ENCODE measurements around the gene CXCL3. TPM values are rescaled to one million over a fixed set of nuclear protein-coding genes. Genes with fewer than 3 reads are reported as not detected.

The CXCL3 gene
- total and polyA plus RNA-seq, 9 of the 15 experiments (the other 6 are each of a cell fraction or from before 2014, with no cell fraction given): 2.3 to 8.9 (median 6.1) TPM

GRCh38 chr4:74056114-74056857 lies 17.8 kb upstream of the CXCL3 start (continued):
- TF ChIP-seq CREB3L1 (IDR thresholded peaks at IDR 0.05; ENCODE audit: borderline replicate concordance, low read depth) (peak; percentile 78; the same call in 1 of the 2 replicates), ARID4B (CRISPR knock-in tag; IDR thresholded peaks at IDR 0.05) (no peak), PTRF (tag; IDR thresholded peaks at IDR 0.05) (no peak), PKNOX1 (IDR thresholded peaks at IDR 0.05) (peak; percentile 87), HOXB6 (CRISPR knock-in tag; IDR thresholded peaks at IDR 0.05; ENCODE audit: borderline replicate concordance) (no peak), POLR2B (IDR thresholded peaks at IDR 0.05; ENCODE audit: low read depth, partially characterized antibody) (peak; percentile 14), RBM34 (IDR thresholded peaks at IDR 0.05; ENCODE audit: borderline replicate concordance, insufficient read depth, low read length) (no peak), EGR1 (conservative IDR thresholded peaks at IDR 0.05) (no peak), PML (IDR thresholded peaks at IDR 0.05; ENCODE audit: low read length) (0 out of 2 replicates have a peak, but pooled peaks have one; percentile 14), CREM (IDR thresholded peaks at IDR 0.05; ENCODE audit: low read depth) (peak; percentile 90), ADNP (tag; IDR thresholded peaks at IDR 0.05) (peak; percentile 79; the same call in 1 of the 2 replicates), SP2 (IDR thresholded peaks at IDR 0.05; ENCODE audit: extremely low read depth, low read depth, low read length, poor library complexity, severe bottlenecking) (no peak), RBM15 (IDR thresholded peaks at IDR 0.05; ENCODE audit: insufficient read depth, low read length) (no peak), DDX20 (tag; IDR thresholded peaks at IDR 0.05; ENCODE audit: low read depth) (peak; percentile 80), ZNF586 (CRISPR knock-in tag; conservative IDR thresholded peaks at IDR 0.05) (no peak), ZNF445 (CRISPR knock-in tag; IDR thresholded peaks at IDR 0.05; ENCODE audit: low read depth) (peak; percentile 13; the same call in 1 of the 2 replicates)

All from K562 (cell line).